ENCODE measurements around the gene POTEI.
"Not testable (repeated sequence)": the region's sequence is repeated elsewhere in the genome, so short reads cannot be mapped to it uniquely, and the experiment has no call there.

Gene POTEI

DNA sequence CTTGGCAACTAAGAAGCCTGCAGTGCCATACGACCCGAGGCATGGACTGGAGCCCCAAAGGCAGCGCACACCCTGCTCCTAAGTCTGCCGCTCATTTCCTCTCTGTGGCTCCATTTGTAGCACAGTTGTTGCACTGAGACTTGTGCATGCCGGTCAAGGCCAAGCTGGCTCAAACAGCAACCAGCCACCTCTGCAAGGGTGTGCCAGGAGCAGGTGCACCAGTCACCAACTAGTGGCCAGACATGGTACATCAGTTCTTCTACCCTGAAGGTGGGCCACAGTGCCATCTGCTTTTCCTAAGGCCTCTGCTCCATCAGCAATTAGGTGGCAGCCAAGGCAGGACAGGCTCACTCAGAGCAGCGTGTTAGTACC is 54.4 kb downstream of the POTEI start:
- FAIRE-seq: not testable (repeated sequence)

DNA sequence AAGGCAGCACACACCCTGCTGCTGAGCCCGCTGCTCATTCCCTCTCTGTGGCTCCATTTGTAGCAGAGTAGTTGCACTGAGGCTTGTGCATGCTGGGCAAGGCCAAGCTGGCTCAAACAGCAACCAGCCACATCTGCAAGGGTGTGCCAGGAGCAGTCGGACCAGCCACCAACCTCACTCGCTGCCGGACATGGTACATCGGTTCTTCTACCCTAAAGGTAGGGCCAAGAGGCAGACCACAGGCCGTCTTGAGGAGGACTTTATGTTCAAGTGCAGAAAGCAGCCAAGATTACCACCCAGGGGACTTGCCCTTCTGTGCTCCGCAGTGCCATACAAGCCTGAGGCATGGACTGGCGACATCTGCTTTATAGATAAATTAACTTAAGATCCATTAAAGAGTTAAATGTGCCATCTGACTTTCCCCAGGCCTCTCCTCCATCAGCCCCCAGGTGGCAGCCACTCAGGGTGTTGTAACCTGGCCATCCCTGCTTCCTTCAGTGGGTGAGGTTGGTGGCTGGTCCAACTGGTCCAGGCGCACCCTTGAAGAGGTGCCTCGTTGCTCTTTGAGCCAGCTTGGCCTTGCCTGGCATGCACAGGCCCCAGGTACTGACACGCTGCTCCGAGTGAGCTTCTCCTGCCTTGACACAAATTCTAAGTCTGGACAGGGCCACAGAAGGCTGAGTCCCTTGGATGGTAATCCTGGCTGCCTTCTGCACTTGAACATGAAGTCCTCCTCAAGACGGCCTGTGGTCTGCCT is 55.0 kb downstream of the POTEI start:
- FAIRE-seq: not testable (repeated sequence)

- not testable (repeated sequence) for FAIRE-seq
Measured at GRCh38 chr2:130452897-130453296, 56.2 kb downstream of the POTEI start.

DNA sequence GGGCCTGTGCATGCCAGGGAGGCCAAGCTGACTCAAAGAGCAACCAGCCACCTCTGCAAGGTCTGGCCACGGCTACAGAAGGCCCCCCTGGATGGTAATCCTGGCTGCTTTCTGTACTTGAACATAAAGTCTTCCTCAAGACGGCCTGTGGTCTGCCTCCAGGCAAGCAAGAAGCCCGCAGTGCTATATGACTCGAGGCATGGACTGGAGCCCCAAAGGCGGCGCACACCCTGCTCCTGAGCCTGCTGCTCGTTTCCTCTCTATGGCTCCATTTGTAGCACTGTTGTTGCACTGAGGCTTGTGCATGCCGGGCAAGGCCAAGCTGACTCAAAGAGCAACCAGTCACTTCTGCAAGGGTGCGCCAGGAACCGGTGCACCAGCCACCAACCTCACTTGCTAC is 57.3 kb downstream of the POTEI start:
- FAIRE-seq: not testable (repeated sequence)

GRCh38 chr2:130451278-130451677 is 57.9 kb downstream of the POTEI start:
- FAIRE-seq: not testable (repeated sequence)

- not testable (repeated sequence) for FAIRE-seq
Measured at GRCh38 chr2:130450366-130450765, 58.8 kb downstream of the POTEI start.

DNA sequence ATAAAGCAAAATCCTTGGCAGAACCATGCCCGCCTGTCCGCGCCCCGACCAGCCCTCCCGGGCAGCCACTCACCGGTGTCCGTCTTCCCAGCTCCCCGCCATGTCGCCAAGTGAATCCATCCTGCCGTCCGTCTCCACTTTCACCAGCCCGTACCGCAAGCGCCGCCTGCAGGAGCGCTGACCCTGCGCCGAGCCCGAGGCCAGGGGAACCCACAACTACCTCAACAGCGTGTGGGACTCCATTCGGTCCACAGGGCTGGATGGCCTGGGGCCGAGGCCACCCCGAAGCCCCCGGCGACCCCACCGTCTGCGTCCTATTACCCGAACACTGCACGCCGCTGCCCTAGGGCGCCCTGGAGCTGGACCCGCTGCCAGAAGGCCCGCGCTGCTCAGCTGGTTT is 81.5 kb downstream of the POTEI start:
- FAIRE-seq: not testable (repeated sequence)

- FAIRE-seq: not testable (repeated sequence)
Measured at GRCh38 chr2:130418845-130419244, 90.3 kb downstream of the POTEI start.

- FAIRE-seq: not testable (repeated sequence)
Measured at GRCh38 chr2:130416693-130417092, 92.4 kb downstream of the POTEI start.

Data from colon (tissue), 2 donors.